Measurements from ENCODE around the gene NRAP.

The NRAP gene, protein sequence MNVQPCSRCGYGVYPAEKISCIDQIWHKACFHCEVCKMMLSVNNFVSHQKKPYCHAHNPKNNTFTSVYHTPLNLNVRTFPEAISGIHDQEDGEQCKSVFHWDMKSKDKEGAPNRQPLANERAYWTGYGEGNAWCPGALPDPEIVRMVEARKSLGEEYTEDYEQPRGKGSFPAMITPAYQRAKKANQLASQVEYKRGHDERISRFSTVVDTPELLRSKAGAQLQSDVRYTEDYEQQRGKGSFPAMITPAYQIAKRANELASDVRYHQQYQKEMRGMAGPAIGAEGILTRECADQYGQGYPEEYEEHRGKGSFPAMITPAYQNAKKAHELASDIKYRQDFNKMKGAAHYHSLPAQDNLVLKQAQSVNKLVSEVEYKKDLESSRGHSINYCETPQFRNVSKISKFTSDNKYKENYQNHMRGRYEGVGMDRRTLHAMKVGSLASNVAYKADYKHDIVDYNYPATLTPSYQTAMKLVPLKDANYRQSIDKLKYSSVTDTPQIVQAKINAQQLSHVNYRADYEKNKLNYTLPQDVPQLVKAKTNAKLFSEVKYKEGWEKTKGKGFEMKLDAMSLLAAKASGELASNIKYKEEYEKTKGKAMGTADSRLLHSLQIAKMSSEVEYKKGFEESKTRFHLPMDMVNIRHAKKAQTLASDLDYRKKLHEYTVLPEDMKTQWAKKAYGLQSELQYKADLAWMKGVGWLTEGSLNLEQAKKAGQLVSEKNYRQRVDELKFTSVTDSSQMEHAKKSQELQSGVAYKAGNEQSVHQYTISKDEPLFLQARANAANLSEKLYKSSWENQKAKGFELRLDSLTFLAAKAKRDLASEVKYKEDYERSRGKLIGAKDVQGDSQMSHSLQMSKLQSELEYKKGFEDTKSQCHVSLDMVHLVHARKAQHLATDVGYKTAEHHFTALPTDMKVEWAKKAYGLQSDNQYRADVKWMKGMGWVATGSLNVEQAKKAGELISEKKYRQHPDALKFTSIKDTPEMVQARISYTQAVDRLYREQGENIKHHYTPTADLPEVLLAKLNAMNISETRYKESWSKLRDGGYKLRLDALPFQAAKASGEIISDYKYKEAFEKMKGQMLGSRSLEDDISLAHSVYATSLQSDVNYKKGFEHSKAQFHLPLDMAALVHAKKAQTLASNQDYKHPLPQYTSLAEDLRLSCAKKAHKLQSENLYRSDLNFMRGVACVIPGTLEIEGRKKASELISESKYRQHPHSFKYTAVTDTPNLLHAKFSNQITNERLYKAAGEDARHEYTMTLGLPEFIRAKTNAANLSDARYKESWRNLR (N-terminal part only)

DNA sequence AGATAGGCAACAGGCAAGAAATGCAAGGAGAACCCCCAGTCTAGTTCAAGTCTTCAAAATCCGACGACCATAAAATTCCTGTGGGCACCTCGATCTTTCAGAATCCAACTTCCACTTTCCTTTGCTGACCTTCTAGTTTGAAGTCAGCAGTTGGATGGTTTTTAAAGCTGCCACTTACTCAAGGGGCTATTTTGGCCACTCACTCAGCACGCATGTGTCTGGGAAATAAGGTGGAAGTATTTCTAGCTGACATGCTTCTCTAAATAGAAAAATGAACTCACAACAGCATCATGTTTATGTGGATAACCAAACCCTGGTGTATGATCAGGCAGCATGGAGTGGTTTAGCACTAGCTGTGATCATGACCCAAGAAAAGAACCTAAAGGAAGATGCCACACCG lies at the start of gene NRAP:
Gene NRAP, minus strand, starts transcription at position 134 of the 400 bp plus-strand sequence. CDS start 159 bp downstream, outside the sequence.
- no peak for DNase-seq (ENCODE audit: low spot score)

DNA sequence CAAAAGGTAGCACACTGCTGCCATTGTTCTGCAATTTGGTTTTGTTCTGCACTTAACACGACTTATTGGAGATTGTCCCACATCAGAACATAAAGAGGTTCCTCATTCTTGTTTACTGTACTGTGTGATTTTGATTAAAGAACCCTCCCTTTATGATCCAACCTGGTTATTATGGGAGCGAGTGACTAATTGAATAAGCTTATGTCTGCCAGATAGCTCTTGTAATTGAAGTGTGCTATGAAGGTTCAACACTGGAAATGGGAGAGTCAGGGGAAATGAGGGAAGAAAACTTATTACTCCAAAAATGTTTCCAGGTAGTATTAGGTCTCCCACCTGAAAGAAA lies 49.8 kb upstream of the NRAP start:
- DNase-seq (ENCODE audit: low spot score): no peak

DNA sequence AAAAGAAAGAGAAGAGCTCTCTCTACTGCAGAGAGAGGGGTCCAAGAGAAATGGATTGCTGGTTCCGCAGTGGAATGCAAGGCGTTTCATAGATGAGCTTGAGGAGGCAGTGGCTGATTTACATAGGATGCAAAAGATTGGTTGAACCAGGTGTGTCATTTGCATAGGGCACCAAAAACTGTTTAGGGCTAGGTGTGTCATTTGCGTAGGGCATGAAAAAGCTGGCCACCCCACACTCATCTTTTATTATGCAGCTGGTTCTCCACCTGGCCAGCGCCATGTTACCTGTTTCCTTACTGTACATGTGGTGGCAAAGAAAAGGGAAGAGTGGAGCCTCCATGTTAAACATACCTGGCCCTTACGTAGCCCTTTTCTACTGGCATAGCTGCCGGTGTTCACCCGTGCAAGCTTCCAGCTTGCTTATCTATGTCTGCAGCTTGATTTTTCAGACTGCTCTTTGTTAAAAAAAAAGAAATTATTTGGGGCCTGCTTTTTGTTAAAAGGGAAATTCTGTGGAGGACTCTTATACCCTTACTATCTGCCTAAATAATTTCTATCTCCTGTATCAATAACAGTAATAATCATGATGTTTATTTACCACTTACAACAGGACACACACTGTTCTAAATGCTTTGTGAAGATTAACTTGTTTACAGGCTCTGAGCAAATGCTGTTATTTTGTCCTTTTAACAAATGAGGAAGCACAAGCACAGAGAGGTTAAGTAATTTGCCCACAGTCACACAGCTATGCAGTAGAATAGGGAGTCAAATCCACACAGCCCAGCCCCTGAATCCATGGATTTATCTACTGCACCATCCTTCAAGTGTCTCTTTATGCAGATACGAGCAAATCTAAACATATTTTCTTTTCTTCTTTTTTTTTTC lies 49.2 kb upstream of the NRAP start:
- no peak for DNase-seq (ENCODE audit: low spot score)

DNA sequence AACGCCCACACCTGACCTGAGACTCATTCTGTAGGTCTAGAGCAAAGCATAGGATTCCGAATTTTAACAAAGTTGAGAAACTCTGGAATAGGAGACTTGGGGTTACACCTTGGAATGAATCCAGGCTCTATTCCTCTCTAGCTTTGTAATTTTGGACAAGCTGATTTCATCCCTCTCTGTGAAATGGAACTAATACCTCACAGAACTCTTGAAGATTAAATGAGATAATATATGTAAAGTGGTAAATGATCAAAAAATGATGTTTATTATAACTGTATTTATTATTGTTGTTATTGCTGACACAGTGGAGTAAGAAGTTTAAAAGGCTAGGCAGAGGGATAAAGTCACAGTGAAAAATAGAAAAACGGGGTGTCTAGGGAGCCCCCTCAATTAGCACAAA lies 48.2 kb upstream of the NRAP start:
- no peak for DNase-seq (ENCODE audit: low spot score)

DNA sequence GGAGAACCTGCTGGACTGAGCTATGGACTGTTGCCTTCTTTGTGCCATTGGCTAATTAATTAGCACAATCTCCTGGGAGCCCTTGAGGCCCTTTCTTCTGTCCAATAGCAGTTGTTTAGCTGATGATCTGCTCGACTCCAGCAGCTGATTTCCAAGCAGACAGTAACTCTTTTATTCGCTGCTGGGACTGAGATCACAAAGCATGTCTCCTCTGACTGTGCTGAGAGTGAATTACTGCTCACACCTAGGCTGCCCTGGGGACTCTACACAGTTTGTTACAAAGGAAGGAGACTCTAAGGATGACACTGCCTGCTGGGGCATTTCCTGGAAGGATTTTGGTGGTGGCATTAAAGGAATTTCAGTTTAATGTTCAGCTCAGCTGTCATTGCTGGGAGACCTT lies 47.3 kb upstream of the NRAP start:
- no peak for DNase-seq (ENCODE audit: low spot score)

DNA sequence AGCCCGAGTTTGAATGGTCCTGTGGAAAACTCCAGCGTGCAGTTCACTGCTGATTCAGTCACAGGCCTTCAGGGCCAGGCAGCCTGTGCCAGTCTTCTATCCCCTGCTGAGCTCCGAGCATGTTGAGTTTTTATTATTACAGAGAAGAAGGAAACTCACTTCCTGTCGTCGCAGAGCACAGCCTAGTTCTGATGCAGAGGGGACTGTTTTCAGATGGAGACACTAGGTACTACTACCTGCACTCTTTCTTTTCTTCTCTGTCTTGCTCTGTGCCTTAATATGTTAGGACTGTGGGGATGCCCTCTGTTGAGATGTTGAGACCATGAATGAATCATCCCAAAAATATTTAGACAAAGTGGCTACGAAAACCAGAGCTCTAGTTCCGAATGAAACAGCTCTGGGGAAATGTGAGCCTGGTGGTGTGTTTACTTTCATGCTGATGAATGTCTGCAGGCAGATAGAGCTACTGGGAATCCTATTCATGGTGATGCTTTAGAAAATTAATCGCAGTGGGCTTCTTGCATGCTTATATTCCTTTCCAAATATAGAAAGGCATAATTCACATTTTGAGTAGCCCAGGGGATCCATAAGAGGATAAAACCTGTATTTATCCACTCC lies 45.5 kb upstream of the NRAP start:
- no peak for DNase-seq (ENCODE audit: low spot score)

DNA sequence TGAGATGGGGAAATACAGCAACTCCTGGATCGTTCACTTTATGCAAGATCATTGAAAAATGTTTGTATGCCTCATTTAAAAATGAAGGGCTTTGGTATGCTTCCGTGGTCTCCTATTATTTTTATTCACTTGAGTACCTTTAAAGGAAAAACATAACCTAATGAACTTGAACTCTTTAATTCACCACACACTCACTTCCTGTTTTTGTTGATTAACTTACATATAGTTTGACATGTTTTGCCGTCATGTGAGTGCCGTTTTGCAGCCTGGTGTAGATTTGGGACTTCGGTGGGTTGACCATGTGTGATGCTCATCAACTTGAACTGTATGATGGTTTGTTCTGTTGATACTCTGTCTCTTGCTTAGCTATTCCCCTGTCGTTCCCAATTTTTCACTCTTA lies 44.8 kb upstream of the NRAP start:
- no peak for DNase-seq (ENCODE audit: low spot score)

DNA sequence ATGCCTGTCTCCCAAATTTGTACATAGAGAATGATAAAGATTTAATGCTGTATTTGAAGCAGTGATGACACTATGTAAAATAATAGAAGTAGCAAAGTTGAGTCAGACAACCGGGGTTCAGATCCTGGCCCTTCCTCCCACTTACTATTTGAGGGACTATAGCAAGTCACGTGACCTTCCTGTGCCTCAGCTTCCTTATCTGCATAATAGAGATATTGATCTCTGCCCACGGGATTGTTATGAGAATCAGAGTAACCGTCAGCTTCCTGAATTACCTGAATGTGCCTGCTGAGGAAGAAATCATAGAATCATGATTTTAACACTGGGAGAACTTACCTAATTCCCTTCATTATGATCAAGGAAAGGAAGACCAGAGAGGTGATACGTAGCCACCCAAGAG lies 42.8 kb upstream of the NRAP start:
- no peak for DNase-seq (ENCODE audit: low spot score)

DNA sequence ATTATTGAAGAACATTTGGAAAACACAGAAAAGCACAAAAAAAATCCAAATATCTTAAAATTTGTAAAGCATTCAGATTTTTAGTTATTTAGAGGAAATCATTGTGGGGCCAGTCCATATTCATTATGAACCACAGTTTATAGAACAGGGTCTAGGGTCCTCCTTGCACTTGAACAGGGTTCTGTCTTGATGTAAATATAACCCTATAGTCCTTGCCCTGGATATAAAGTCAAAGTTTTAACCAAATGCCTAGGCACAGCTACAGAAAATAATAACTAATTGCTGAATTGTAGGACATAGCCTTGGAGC lies 41.5 kb upstream of the NRAP start:
- DNase-seq (ENCODE audit: low spot score): no peak

DNA sequence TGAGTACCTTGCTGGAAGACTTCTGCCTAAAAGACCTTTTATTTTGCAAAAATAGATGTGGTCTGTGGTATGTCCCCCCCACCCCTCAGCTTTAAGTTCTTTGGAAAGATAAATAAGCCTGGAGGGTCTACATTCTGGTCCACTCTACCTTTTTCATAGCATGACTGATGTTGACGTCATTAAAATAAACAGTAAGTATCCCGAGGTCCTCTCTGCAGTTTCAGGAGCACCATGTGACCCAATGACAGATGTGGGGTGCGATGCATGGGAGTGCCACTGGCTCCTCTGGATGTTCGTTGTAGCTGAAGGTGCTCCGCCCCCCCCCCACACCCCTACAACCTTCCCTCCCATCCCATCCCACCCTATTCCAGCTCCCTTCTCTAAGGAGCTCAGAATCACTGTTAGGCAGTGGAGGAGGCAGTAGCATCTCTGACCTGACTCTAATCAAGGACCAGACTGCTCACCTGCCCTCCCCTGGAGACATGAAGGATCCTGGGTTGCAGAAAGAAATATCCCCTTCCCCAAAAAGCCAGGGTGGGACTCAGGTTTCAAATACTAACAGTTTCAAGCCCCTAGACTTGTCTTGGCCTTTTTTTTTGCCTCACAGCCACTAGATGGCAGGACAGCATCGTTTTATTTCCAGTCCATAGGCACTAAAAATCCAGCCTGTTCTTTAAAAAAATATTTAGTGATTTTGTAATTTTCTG lies 40.9 kb upstream of the NRAP start:
- peak; percentile 15 for DNase-seq (ENCODE audit: low spot score)

DNA sequence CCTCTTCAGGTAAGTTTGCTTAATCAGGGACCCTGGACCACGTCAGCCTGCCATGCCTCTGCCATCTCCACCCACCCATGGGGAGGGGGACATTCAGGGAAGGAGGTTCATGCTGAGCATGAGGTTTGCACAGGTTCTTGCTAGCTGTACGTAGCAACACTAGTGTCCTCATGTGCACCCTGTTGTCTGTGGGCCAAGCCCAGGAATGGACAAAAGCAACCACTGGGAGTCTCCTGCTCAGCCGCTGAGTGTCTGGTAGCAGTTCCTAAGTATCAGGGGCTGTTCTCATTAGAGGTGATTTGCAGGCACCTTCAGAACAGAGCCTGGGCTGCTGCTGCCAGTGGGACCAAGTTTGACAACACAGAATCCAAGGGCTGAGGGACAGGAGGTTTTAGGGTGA lies 33.8 kb upstream of the NRAP start:
- DNase-seq (ENCODE audit: low spot score): no peak

DNA sequence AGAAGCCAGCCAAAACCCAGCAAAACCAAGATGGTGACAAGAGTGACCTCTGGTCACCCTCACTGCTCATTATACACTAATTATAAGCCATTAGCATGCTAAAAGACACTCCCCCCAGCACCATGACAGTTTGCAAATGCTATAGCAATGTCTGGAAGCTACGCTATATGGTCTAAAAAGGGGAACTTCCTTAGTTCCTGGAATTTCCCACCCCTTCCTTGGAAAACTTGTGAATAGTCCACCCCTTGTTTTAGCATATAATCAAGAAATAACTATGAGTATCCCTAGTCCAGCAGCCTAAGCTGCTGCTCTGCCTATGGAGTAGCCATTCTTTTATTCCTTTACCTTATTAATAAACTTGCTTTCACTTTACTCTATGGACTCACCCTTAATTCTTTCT lies 31.9 kb upstream of the NRAP start:
- DNase-seq (ENCODE audit: low spot score): no peak

DNA sequence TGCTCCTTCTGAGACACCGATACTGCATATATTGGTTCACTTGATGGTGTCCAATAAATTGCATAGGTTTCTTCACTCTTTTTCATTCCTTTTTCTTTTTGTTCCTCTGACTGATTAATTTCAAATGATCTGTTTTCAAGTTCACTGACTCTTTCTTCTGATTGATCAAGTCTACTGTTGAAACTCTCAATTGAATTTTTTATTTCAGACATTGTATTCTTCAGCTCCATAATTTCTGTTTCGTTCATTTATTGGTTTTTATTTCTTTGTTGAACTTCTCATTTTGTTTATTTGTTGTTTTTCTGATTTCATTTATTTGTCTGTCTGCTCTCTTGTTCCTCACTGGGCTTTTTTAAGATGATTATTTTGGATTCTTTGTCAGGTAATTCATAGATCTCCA lies 29.5 kb upstream of the NRAP start:
- no peak for DNase-seq (ENCODE audit: low spot score)

DNA sequence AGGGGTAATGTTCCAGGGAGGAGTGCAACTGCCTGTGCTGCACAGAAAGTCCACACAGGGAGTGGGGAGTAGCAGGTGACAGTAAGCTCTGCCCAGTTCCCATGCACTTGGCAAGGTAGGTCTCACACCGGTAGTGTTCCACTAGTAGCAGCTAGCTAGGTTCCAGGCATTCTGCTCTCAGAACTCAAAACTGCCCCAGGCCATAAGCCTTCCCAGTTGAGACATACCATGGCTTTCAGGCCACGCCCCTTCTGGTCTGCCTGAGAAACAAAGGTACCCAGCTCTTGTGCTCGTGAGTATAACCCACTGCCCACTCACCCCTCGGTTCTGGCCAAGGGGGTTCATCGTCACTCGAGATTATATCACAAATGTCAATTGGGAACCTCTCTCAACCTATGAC lies 28.4 kb upstream of the NRAP start:
- no peak for DNase-seq (ENCODE audit: low spot score)

DNA sequence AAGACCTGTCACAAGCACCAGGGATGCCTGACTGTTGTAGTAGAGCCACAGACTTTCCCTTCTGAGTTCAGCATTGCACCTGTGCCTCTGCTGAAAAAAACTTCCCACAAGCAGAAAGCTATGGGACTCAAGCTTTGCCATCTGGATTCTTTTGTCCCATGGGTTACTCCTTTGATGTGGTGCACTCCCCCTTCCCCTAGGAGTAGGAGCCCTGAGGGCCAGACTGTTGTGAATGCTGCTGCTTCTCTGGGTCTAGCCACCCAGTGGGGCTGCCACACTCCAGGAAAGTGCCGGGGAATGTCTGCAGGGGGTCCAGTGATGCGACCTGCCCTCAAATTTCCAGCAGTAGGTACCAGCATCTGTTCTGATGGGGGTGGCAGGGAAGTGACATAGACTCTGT lies 27.5 kb upstream of the NRAP start:
- peak; percentile 6 for DNase-seq (ENCODE audit: low spot score)

DNA sequence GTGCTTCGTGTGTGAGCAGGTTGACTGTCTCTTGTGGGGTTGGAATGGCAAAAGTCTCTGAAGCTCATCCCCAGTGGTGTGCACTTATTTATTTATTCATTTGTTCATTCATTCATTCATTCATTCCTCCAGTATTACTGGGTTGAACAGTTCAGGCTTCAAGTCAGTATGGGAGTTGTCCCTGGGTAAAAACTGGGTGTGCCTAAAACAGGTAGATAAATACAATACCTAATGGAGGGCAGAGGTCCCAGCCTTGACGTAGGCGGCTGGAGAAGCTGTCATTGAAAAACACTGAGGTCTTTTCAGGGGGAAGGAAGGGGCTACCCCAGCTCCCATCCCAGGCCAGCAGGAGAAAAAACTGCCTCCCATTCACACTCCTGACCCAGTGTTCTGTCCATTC lies 26.9 kb upstream of the NRAP start:
- no peak for DNase-seq (ENCODE audit: low spot score)

DNA sequence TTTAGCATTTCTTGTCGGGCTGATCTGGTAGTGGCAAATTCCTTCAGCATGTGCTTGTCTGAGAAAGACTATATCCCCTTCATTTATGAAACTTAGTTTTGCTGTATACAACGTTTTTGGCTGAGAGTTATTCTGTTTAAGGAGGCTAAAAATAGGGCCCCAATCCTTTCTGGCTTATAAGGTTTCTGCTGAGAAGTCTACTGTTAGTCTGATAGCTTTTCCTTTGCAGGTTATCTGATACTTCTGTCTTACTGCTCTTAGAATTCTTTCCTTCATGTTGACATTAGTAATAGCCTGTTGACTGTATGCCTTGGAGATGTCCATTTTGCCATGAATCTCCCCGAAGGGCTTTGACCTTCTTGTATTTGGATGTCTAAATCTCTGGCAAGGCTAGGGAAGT lies 25.7 kb upstream of the NRAP start:
- no peak for DNase-seq (ENCODE audit: low spot score)

DNA sequence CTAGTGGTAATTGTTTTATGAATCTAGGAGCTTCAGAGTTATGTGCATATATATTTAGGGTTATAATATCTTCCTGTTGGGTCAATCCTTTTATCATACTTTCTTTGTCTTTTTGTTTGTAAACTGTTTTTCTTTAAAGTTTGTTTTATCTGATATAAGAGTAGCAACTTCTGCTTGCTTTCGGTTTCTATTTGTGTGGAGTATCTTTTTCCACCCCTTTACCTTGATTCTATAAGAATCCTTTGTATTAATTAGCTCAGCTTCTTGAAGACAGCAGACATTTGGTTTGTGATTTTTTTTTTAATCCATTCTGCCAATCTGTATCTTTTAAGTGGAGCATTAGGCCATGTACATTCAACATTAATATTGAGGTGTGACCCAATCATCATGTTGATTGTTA lies 25.2 kb upstream of the NRAP start:
- no peak for DNase-seq (ENCODE audit: low spot score)

DNA sequence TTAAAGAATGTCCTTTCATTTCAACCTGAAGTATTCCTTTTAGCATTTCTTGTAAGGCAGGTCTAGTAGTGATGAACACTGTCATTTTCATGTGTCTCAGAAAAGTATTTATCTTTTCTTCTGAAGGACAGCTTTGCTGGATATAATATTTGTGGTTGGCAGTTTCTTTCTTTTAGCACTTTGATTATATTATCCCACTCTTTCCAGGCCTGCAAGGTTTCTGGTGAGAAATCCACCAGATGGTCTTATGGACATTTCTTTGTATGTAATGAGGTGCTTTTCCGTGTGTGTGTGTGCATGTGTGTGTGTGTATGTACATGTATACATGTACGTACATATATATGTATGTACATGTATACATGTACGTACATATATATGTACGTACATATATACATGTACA lies 23.2 kb upstream of the NRAP start:
- no peak for DNase-seq (ENCODE audit: low spot score)

DNA sequence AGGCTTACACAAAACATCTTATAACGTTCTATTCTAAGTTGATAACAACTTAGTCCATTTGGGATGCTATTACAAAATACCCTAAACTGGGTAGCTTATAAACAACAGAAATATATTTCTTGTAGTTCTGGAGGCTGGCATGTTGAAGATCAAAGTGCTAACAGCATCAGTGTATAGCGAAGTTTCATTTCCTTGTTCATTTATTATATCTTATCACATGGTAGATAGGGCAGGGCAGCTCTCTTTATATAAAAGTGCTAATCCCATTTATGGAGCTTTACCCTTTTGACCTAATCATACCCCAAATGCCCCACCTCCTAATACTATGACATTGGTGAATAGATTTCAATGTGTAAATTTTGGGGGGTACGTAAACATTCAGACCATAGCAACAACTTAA lies 22.2 kb upstream of the NRAP start:
- DNase-seq (ENCODE audit: low spot score): no peak

DNA sequence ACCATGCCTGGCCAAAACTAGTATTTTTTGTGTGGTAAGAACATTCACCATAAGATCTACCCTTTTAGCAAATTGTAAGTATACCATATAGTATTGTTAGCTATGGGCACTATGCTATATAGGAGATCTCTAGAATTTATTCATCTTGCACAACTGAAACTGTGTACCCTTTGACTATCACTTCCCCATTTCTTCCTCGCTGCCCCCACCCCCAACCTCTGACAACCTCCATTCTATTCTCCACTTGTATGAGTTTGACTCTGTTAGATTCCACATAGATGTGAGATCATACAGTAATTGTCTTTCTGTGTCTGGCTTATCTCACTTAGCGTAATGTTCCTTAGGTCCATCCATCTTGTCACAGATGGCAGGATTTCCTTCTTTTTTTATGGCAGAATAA lies 19.5 kb upstream of the NRAP start:
- no peak for DNase-seq (ENCODE audit: low spot score)

All from SW480 (cell line).